Gastroesophageal sphincter (tissue), 4 donors: ENCODE measurements around the gene MYLK3. TPM values are rescaled to one million over a fixed set of nuclear protein-coding genes. Genes with fewer than 3 reads are reported as not detected.

Experiments used
- ATAC-seq: fragments of 150-250 bp; one replicate; pipeline ENCODE4 v1.9.1; 2016; ENCODE audit warnings: mild to moderate bottlenecking, moderate library complexity
- H3K27ac ChIP-seq, 4 donors: fragments of 200-600 bp; sonication (generic) in 3 of 4; 1 replicate in 3 of 4; 2 replicates in 1 of 4; pipeline ENCODE4 v1.5.1; 2016 to 2019
- H3K27me3 ChIP-seq: fragments of 200-600 bp; sonication (generic); one replicate; pipeline ENCODE4 v1.5.1; 2019
- H3K36me3 ChIP-seq, 2 donors: fragments of 200-600 bp; sonication (generic); one replicate each; pipeline ENCODE4 v1.5.1; 2019; ENCODE audit warnings: control low read depth in 1 of 2
- H3K4me1 ChIP-seq, 3 donors: fragments of 200-600 bp; sonication (generic); 1 replicate in 2 of 3; 2 replicates in 1 of 3; pipeline ENCODE4 v1.5.1; 2016 to 2019; ENCODE audit warnings: control low read depth in 2 of 3
- H3K4me3 ChIP-seq, 2 donors: fragments of 200-600 bp; sonication (generic); one replicate each; pipeline ENCODE4 v1.5.1; 2019; ENCODE audit warnings: mild to moderate bottlenecking in 1 of 2, moderate library complexity in 1 of 2
- H3K9me3 ChIP-seq, 3 donors: fragments of 200-600 bp; sonication (generic); one replicate each; pipeline ENCODE4 v1.5.1; 2017 to 2019; ENCODE audit warnings: control low read depth in 2 of 3
- CTCF ChIP-seq, 4 experiments: fragments of 200-600 bp in 2 of 4; fragments of 450-650 bp in 2 of 4; sonication (generic) in 1 of 4; IDR thresholded peaks; one replicate each; pipeline ENCODE4 v1.5.1; 2017 to 2019; ENCODE audit warnings: antibody characterized with exemption in 4 of 4, mild to moderate bottlenecking in 2 of 4, moderate library complexity in 2 of 4
- EP300 ChIP-seq: sonication (generic); formaldehyde crosslinking; IDR thresholded peaks from one replicate; pipeline ENCODE4 v1.6.1; 2017; ENCODE audit warnings: antibody characterized with exemption, mild to moderate bottlenecking
- POLR2A ChIP-seq, 2 donors: fragments of 450-650 bp; IDR thresholded peaks; one replicate each; pipeline ENCODE4 v1.6.1; 2017; ENCODE audit warnings: antibody characterized with exemption in 2 of 2, mild to moderate bottlenecking in 2 of 2, moderate library complexity in 1 of 2
- POLR2AphosphoS5 ChIP-seq: sonication (generic); formaldehyde crosslinking; IDR thresholded peaks from one replicate; pipeline ENCODE4 v1.6.1; 2017; ENCODE audit warnings: antibody characterized with exemption
- WGBS, 2 donors: methylation state at CpG; one replicate each; pipeline ENCODE4 v1.1.5; 2018; ENCODE audit warnings: low coverage in 1 of 2; 5-methylcytosine and 5-hydroxymethylcytosine counted together
- total RNA-seq, 4 donors: library from RNA; depleted of rRNA; stranded (reverse); fragments of >200 nt; gene quantifications; one replicate each; pipeline ENCODE4 v1.1.0, GENCODE V29; 2016

MYLK3 gene
- total RNA-seq, 4 donors from 2014 or later, result 0.31 to 2.2 (median 0.54) TPM

- Histone ChIP-seq H3K4me3 (no peak overlapping the region), H3K9me3 (no peaks in the 10 kb centered on the region), H3K27me3 (no peaks in the 10 kb centered on the region), H3K4me1 (no peaks in the 10 kb centered on the region), H3K27ac (no peak overlapping the region), H3K36me3 (no peaks in the 10 kb centered on the region)
- TF ChIP-seq POLR2A (IDR thresholded peaks at IDR 0.05) (no peak), CTCF (IDR thresholded peaks at IDR 0.05) (no peak), EP300 (no peak), POLR2AphosphoS5 (no peak)
- WGBS, 2 donors, result 81 to 87% methylated on average over 3 of the region's 3 CpGs
- no peak for ATAC-seq
Observed at GRCh38 chr16:46774743-46775177, 26.6 kb upstream of the MYLK3 start.

GRCh38 chr16:46772463-46772862 lies 24.3 kb upstream of the MYLK3 start:
- no peak for ATAC-seq
- WGBS, 2 donors, result 74 to 83% methylated on average over 4 of the region's 4 CpGs

GRCh38 chr16:46768809-46769208 lies 20.7 kb upstream of the MYLK3 start:
- Histone ChIP-seq H3K27ac (no peak overlapping the region), H3K4me1 (no peaks in the 10 kb centered on the region), H3K36me3 (no peaks in the 10 kb centered on the region), H3K27me3 (no peaks in the 10 kb centered on the region), H3K9me3 (no peaks in the 10 kb centered on the region), H3K4me3 (no peak overlapping the region)
- 64 to 81% methylated on average over 8 of the region's 8 CpGs for WGBS, 2 donors
- no peak for ATAC-seq
- TF ChIP-seq POLR2AphosphoS5, result no peak

More at GRCh38 chr16:46772463-46772862, 24.3 kb upstream of the MYLK3 start:
- no peak overlapping the region for H3K4me3 ChIP-seq
- no peaks in the 10 kb centered on the region for H3K27me3 ChIP-seq
- no peak overlapping the region for H3K27ac ChIP-seq
- TF ChIP-seq CTCF (IDR thresholded peaks at IDR 0.05) (no peak), POLR2AphosphoS5 (no peak), EP300 (no peak), POLR2A (IDR thresholded peaks at IDR 0.05) (no peak)
- no peaks in the 10 kb centered on the region for H3K9me3 ChIP-seq
- H3K36me3 ChIP-seq, result no peaks in the 10 kb centered on the region
- H3K4me1 ChIP-seq, result no peaks in the 10 kb centered on the region

- 82 to 100% methylated on average over 1 to 7 of the region's 7 CpGs for WGBS, 2 donors
- H3K4me1 ChIP-seq, result no peaks in the 10 kb centered on the region
- H3K27ac ChIP-seq, result no peak overlapping the region
- no peaks in the 10 kb centered on the region for H3K36me3 ChIP-seq
- no peak overlapping the region for H3K4me3 ChIP-seq
- no peak for ATAC-seq
- H3K9me3 ChIP-seq, result no peaks in the 10 kb centered on the region
- TF ChIP-seq EP300 (no peak), POLR2AphosphoS5 (no peak), CTCF (IDR thresholded peaks at IDR 0.05) (no peak), POLR2A (IDR thresholded peaks at IDR 0.05) (no peak)
- peaks cover 3% of the 10 kb centered on the region for H3K27me3 ChIP-seq
Observed at GRCh38 chr16:46765050-46765449, 16.9 kb upstream of the MYLK3 start.

GRCh38 chr16:46763147-46763546 lies 15.0 kb upstream of the MYLK3 start:
- no peaks in the 10 kb centered on the region for H3K9me3 ChIP-seq
- ATAC-seq, result no peak
- no peak overlapping the region for H3K27ac ChIP-seq
- TF ChIP-seq CTCF (IDR thresholded peaks at IDR 0.05), result no peak
- TF ChIP-seq POLR2AphosphoS5, result no peak
- TF ChIP-seq EP300, result no peak
- no peak for TF ChIP-seq POLR2A (IDR thresholded peaks at IDR 0.05)
- 60 to 74% methylated on average over 4 to 5 of the region's 12 CpGs for WGBS, 2 donors
- H3K4me1 ChIP-seq, result no peaks in the 10 kb centered on the region
- no peak overlapping the region for H3K4me3 ChIP-seq
- no peaks in the 10 kb centered on the region for H3K36me3 ChIP-seq
- H3K27me3 ChIP-seq, result peaks cover 22% of the 10 kb centered on the region
